Keratinocyte (primary cell): ENCODE results near the gene CAPN1. TPM values are rescaled to one million over a fixed set of nuclear protein-coding genes. Genes with fewer than 3 reads are reported as not detected.

Source experiments
- DNase-seq: peaks from one replicate; pipeline ENCODE4 v3.0.0-alpha.2; 2011; ENCODE audit warnings: low read depth, missing footprints, low spot score
- FAIRE-seq: peaks from 2 replicates; lab custom pipeline; 2011; peaks lifted over from hg19 to GRCh38; lab: Jason Lieb, UNC
- H2AFZ ChIP-seq: 2 replicates; pipeline ENCODE4 v1.6.0; 2012; ENCODE audit warnings: low read length, control low read depth, inconsistent platforms; ENCODE audit not compliant: control insufficient read depth
- H3K27ac ChIP-seq: 2 replicates; pipeline ENCODE4 v1.5.1; 2011; ENCODE audit warnings: low read length; ENCODE audit not compliant: control insufficient read depth, insufficient read depth
- H3K27me3 ChIP-seq: 3 replicates; pipeline ENCODE4 v1.6.0; 2011; ENCODE audit warnings: low read length; ENCODE audit not compliant: control insufficient read depth, insufficient read depth; ENCODE audit errors: extremely low read depth
- H3K36me3 ChIP-seq, 2 experiments: 2 replicates in 1 of 2; 3 replicates in 1 of 2; pipeline ENCODE4 v1.5.1; 2011; ENCODE audit warnings: low read length in 2 of 2, mild to moderate bottlenecking in 1 of 2; ENCODE audit not compliant: control insufficient read depth in 2 of 2, insufficient read depth in 2 of 2; ENCODE audit errors: extremely low read depth in 1 of 2
- H3K4me1 ChIP-seq: 3 replicates; pipeline ENCODE4 v1.5.1; 2011; ENCODE audit warnings: low read length; ENCODE audit not compliant: control insufficient read depth, insufficient read depth; ENCODE audit errors: extremely low read depth
- H3K4me2 ChIP-seq: 3 replicates; pipeline ENCODE4 v1.6.0; 2011; ENCODE audit warnings: low read depth, low read length; ENCODE audit not compliant: control insufficient read depth, insufficient read depth; ENCODE audit errors: extremely low read depth
- H3K4me3 ChIP-seq, 3 experiments: fragments of 200-600 bp in 1 of 3; sonication (generic) in 1 of 3; 2 replicates in 2 of 3; 3 replicates in 1 of 3; pipeline ENCODE4 v1.5.1; 2011 to 2016; ENCODE audit warnings: low read length in 3 of 3, mild to moderate bottlenecking in 3 of 3, control low read depth in 2 of 3, inconsistent platforms in 1 of 3, low read depth in 1 of 3, mixed read lengths in 1 of 3, mixed run types in 1 of 3, moderate library complexity in 1 of 3; ENCODE audit not compliant: control insufficient read depth in 2 of 3, insufficient read depth in 2 of 3; ENCODE audit errors: extremely low read depth in 1 of 3
- H3K79me2 ChIP-seq: 2 replicates; pipeline ENCODE4 v1.6.0; 2012; ENCODE audit warnings: low read length; ENCODE audit not compliant: control insufficient read depth, insufficient read depth
- H3K9ac ChIP-seq: 3 replicates; pipeline ENCODE4 v1.6.0; 2011; ENCODE audit warnings: low read length; ENCODE audit not compliant: control insufficient read depth, insufficient read depth; ENCODE audit errors: extremely low read depth
- H3K9me1 ChIP-seq: 3 replicates; pipeline ENCODE4 v1.6.0; 2011; ENCODE audit warnings: low read length; ENCODE audit not compliant: control insufficient read depth, insufficient read depth; ENCODE audit errors: extremely low read depth
- H3K9me3 ChIP-seq: 2 replicates; pipeline ENCODE4 v1.5.1; 2012; ENCODE audit warnings: low read depth, low read length; ENCODE audit not compliant: control insufficient read depth
- H4K20me1 ChIP-seq: 3 replicates; pipeline ENCODE4 v1.6.0; 2011; ENCODE audit warnings: low read length; ENCODE audit not compliant: control insufficient read depth, insufficient read depth; ENCODE audit errors: extremely low read depth
- EZH2 ChIP-seq: IDR thresholded peaks from one replicate; pipeline ENCODE4 v1.6.1; 2012; ENCODE audit warnings: inconsistent platforms, mild to moderate bottlenecking, low read length, moderate library complexity
- dilution Hi-C: fragments of 300-500 bp; cut with MboI; formaldehyde crosslinking; loops from one replicate; pipeline ENCODE4 v1.7.0; 2020; ENCODE audit warnings: low sequenced_read_pairs; ENCODE audit not compliant: extremely low pct_ligation_motif_present
- polyA plus RNA-seq, 5 experiments: library from polyadenylated mRNA; depleted of rRNA in 3 of 5; stranded (reverse) in 3 of 5; stranded (forward) in 1 of 5; unstranded in 1 of 5; fragments of >200 nt; gene quantifications; 1 replicate in 1 of 5; 2 replicates in 3 of 5; 3 replicates in 1 of 5; pipeline versions ENCODE4 v1.2.1 to v1.2.3, GENCODE V29; 2011 to 2012; ENCODE audit warnings: missing spikeins in 2 of 5, low read depth in 1 of 5, low replicate concordance in 1 of 5
- TF ChIP-seq, protein P1 (sequence below), 3 experiments: IDR thresholded peaks in 1 of 3; conservative IDR thresholded peaks in 1 of 3; optimal IDR thresholded peaks in 1 of 3; 2 replicates in 2 of 3; 3 replicates in 1 of 3; pipeline versions ENCODE3 to v1.5.1; 2011; ENCODE audit warnings: low read length in 3 of 3, mild to moderate bottlenecking in 3 of 3, moderate library complexity in 2 of 3, control low read depth in 1 of 3, inconsistent platforms in 1 of 3; ENCODE audit not compliant: insufficient read depth in 2 of 3; ENCODE audit errors: extremely low read depth in 1 of 3

The CAPN1 gene
- polyA plus RNA-seq, 1 donor (not counting 4 experiments of a cell fraction or from before 2014, with no cell fraction given): 250 TPM

- no peak overlapping the region for H3K27ac ChIP-seq
- H2AFZ ChIP-seq: no peak overlapping the region
- peaks cover 83% of the 10 kb centered on the region for H3K79me2 ChIP-seq
- no peaks in the 10 kb centered on the region for H3K27me3 ChIP-seq
- H4K20me1 ChIP-seq: peaks cover 18% of the 10 kb centered on the region
- dilution Hi-C loops: no loop called here
- H3K9me1 ChIP-seq: no peaks in the 10 kb centered on the region
- H3K4me1 ChIP-seq: peaks cover 7% of the 10 kb centered on the region
- no peaks in the 10 kb centered on the region for H3K9me3 ChIP-seq
- TF ChIP-seq, protein P1, sequence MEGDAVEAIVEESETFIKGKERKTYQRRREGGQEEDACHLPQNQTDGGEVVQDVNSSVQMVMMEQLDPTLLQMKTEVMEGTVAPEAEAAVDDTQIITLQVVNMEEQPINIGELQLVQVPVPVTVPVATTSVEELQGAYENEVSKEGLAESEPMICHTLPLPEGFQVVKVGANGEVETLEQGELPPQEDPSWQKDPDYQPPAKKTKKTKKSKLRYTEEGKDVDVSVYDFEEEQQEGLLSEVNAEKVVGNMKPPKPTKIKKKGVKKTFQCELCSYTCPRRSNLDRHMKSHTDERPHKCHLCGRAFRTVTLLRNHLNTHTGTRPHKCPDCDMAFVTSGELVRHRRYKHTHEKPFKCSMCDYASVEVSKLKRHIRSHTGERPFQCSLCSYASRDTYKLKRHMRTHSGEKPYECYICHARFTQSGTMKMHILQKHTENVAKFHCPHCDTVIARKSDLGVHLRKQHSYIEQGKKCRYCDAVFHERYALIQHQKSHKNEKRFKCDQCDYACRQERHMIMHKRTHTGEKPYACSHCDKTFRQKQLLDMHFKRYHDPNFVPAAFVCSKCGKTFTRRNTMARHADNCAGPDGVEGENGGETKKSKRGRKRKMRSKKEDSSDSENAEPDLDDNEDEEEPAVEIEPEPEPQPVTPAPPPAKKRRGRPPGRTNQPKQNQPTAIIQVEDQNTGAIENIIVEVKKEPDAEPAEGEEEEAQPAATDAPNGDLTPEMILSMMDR (optimal IDR thresholded peaks at IDR 0.05 in 1 of 3, IDR thresholded peaks at IDR 0.05 in 1 of 3, conservative IDR thresholded peaks at IDR 0.05 in 1 of 3; ENCODE audit: extremely low read depth in 1 of 3, insufficient read depth in 2 of 3, low read length in 3 of 3): no peak
- TF ChIP-seq EZH2: no peak
- no peak overlapping the region for H3K9ac ChIP-seq
- H3K4me2 ChIP-seq: no peak overlapping the region
- no peak overlapping the region for H3K4me3 ChIP-seq
- DNase-seq: no peak
- no peak for FAIRE-seq
- H3K36me3 ChIP-seq: peaks cover 40 to 62% of the 10 kb centered on the region in 2 experiments
Measured at GRCh38 chr11:65189191-65189590, 7.5 kb downstream of the CAPN1 start.

DNA sequence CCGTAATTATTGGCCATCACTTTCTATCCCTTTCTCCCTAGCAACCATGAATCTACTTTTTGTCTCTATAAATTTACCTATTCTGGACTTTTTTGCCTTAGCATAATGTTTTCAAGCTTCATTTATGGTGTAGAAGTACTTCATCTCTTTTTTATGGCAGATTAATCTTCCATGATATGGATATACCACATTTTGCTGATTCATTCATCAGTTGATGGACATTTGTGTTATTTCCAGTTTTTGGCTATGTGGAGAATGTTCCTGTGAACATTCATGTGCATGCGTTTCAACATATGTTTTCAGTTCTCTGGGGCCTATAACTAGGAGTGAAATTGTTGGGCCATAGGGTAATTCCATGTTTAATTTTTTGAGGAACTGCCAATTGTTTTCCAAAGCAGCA is 12.8 kb downstream of the CAPN1 start:
- DNase-seq (no peak), FAIRE-seq (no peak)
- H2AFZ ChIP-seq: no peak overlapping the region
- peaks cover 5% of the 10 kb centered on the region for H4K20me1 ChIP-seq
- no peak overlapping the region for H3K27ac ChIP-seq
- H3K9me1 ChIP-seq: no peaks in the 10 kb centered on the region
- peaks cover 60% of the 10 kb centered on the region for H3K79me2 ChIP-seq
- H3K9me3 ChIP-seq: no peaks in the 10 kb centered on the region
- peaks cover 16 to 29% of the 10 kb centered on the region in 2 experiments for H3K36me3 ChIP-seq
- no peak overlapping the region for H3K9ac ChIP-seq
- H3K4me3 ChIP-seq: no peak overlapping the region
- no peaks in the 10 kb centered on the region for H3K4me1 ChIP-seq
- H3K4me2 ChIP-seq: no peak overlapping the region
- dilution Hi-C loops: no loop called here
- H3K27me3 ChIP-seq: no peaks in the 10 kb centered on the region
- TF ChIP-seq, protein P1 (optimal IDR thresholded peaks at IDR 0.05 in 1 of 3, IDR thresholded peaks at IDR 0.05 in 1 of 3, conservative IDR thresholded peaks at IDR 0.05 in 1 of 3; ENCODE audit: extremely low read depth in 1 of 3, insufficient read depth in 2 of 3, low read length in 3 of 3): no peak
- TF ChIP-seq EZH2: no peak
